ENCODE measurements around the gene UNC79.

UNC79 gene

GRCh38 chr14:93548102-93548843 lies 117.5 kb downstream of the UNC79 start:
- DNase-seq = peak in 1 of 4 experiments; percentile 11

DNA sequence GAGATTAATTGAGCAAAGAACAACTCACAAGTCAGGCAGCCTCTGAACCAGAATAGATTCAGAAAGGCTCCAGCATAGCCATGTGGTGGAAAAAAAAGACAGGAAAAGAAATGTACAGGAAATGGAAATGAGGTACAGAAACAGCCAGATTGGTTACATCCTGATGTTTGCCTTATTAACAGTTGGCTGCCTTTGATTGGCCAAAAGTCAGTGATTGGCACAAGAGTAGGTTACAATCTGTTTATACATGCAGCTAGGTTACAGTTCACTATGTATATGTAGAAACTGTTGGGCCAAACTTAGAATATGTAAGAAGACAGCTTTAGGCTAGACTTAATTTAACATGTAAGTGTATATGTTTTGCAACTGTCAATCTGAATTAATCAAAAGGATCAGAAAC lies 118.9 kb downstream of the UNC79 start:
- no peak for DNase-seq

GRCh38 chr14:93564918-93565317 lies 134.2 kb downstream of the UNC79 start:
- DNase-seq = no peak

DNA sequence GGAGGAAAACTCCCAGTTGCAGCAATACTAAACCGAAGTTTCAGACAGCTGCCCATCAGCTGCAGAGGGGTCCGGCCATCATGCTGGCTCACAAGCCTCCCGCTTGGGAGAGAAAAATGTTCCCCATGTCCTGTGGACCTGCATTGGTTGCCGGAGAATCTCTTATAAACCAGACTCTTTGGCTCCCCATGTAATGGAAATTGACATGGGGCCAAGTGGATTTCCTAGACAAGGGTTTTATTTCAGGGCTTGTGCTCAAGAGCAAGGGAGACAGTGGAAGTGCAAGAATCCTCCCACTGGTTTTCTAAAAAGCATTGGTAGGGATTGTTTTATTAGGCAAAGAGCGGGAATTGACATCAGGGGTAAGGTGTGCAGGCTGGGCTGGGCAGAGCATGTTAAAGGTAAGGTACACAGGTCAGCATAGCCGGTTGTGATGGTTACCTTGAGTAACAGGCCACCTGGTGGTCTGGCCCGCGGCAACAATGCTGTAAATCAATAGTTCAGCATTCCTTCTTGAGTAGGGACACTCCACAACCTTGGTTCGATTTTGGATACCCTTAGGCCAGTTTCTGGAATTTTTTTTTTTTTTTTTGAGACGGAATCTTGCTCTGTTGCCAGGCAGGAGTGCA lies 135.4 kb downstream of the UNC79 start:
- no peak for DNase-seq

GRCh38 chr14:93571275-93571674 lies 140.5 kb downstream of the UNC79 start:
- DNase-seq = no peak

GRCh38 chr14:93579178-93579577 lies 148.4 kb downstream of the UNC79 start:
- no peak for DNase-seq

DNA sequence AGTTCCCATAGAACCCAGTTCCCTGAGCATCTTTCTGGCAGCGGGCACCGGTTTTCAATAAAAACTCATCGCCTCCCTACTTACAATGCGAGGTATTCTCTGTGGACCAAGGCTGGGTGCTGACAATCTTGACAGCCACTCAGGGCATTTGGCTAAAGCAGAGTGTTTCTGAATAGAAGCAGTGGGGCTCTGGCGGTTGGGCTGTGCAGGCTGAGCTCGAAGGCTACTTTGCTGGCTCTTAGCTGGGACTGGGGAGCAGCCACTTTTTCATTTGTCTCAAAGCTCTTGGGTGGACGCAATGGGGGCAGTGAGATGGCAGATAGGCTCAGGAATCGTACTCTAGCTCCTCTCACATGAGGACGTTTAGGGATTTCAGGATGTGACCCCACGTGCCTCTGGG lies 151.8 kb downstream of the UNC79 start:
- no peak for DNase-seq

DNA sequence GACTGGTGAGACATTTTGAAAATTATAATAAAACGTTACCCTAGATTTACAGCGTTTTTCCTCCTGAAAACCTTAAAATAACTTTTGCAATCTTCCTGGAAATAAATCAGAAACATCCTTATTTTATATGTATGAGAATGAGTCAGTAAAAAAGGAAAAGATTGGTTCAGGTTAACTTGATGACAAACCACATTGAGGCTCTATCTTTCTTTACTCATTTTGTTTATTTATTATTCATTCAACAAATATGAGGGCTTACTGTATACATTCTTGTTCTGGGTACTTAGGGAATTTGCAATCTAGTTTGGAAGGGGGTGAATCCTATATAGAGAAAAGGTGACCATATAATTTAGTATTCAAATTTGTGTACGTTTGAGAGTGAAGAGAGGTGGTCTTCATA lies 156.6 kb downstream of the UNC79 start:
- DNase-seq = no peak

DNA sequence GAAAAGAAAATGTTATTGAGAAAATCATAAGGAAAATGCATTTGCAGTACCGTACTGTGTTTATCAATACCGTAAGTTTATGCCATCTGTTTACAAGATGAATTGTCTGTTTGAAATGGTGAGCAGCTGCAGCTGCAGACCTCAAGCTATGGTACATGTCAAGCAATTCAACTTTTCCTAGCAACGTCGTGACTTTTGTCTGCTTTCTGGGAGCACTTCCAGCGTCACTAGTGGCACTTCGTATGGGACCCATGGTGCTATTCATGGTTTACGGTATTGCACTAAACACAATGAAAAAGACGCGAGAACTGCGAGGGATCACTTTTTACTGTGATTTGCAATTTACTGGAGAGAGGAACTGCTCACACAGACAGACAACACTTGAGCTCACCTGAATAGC lies 160.8 kb downstream of the UNC79 start:
- DNase-seq = no peak

DNA sequence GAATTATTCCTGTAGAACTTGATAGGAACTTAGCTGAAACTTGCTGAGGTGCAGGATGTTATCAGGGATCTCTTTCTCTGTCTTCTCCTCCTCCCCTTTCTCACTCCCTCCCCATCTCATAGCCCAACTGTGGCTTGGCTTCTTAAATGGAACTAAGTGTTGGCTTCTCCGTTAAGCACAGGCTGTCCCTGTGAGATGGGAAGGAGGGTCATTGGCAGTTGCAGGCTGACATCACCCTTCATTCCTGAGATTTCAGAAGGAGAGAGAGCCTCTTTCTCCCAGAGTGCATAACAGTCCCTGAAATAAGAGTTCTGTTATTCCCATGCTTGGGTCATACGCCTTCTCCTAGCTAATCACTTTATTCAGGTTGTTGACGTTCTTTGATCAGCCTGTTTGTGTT lies 162.0 kb downstream of the UNC79 start:
- no peak for DNase-seq

- DNase-seq = no peak
Observed at GRCh38 chr14:93606091-93606490, 175.4 kb downstream of the UNC79 start.

DNA sequence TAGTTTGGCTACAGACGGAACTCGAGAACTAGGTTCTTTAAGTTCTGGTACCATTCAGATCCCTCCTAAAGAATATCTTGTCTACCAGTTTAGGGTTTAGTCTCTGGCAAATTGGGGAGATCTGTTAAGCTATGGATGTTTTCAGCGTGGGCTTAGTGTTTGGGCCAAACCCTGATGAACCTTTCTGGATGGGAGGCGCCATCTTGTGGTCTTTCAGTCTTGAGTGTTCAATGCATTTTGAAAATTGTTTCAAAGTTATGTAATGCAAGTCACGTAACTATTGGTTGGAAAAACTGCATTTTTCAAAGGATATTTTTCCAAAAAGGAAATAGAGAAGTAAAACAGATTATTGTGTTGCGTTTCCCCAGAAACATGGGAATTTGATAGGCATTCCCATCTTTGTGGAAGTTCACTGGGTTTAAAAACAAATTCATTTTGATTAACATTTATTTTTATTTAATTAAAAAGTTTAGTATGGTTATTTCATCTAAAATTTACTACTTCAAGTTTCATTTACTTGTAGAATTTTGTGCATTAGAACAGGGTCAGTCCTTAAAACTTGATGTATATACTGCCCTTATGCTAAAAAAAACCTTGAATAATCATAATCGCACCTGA lies 188.5 kb downstream of the UNC79 start:
- DNase-seq = peak; percentile 61 to 78 (median 64)

DNA sequence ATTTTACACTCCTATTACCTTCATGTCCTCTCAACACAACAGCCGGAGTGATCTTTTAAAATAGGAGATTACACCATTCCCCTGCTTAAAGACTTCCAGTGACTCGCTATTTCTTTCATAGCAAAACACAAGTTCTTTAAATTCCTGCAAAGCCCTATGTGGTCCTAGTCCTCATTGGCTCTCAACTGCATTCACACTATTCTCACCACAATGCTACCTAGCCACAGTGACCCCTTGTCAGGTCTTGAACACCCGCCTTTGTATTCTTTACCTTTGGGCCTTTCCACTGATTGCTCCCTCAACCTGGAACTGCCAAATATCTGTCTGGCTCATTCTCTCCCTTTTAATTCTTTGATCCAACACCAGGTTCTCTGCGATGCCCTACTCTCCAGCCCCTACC lies 197.3 kb downstream of the UNC79 start:
- DNase-seq = no peak

- DNase-seq = no peak
Observed at GRCh38 chr14:93629643-93630042, 198.9 kb downstream of the UNC79 start.

DNA sequence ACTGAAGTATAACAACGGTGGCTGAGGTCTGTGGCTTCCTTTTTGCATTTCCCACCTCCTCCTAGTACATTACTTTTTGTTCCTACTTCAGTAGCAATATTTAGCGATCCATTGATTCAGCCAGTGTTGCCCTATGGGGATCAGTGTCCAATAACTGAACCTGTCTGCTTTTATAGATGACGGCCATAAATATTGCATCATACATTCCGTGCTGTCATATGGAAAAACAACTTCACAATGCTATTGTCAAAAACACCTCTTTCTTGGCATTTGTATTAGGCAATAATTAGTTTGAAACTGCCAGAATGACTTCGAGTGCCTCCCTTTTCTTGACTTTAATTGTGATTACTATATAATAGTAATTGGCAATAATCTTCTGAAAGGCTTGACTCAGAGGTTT lies 208.1 kb downstream of the UNC79 start:
- DNase-seq = no peak

- DNase-seq = no peak
Observed at GRCh38 chr14:93643127-93643526, 212.4 kb downstream of the UNC79 start.

DNA sequence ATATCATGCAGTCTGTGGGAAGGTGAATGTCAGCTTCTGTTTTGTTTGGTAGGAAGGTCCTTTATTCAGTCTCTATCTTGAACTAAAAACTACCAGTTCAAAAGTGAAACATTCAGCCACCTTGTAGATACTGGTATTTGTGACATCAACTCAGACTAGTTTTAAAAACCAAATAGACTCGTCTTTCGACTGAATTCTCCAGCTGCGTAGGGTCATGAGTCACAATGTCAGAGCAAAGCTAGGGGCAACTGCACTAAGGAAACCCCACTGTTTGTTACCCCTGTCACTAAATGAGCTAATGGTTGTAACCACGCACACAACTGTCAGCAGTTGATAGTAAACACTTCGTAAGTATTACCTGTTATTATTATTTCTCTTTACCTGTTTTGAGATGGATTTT lies 212.9 kb downstream of the UNC79 start:
- no peak for DNase-seq

GRCh38 chr14:93645200-93645599 lies 214.5 kb downstream of the UNC79 start:
- DNase-seq = no peak

GRCh38 chr14:93648440-93649168 lies 217.9 kb downstream of the UNC79 start:
- peak; percentile 3 to 10 (median 4) for DNase-seq

DNA sequence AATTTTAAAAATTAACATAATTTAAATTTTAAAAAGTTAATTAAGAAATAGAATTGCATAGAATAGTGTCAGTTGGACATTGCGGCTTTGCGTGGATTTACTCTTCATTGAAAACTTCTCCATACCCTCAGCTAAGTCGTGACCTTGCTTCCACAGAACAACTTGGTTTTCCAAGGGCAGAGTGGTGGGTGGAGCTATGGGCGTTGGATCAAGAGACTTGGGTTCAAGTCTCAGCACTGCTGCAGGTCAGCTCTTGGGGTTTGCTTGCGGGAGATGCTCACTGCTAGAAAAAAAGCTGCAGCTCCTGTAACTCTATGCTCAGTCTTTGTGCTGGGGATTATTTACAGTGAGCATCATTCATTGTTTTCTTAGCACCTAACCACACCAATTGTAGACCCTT lies 223.9 kb downstream of the UNC79 start:
- no peak for DNase-seq

GRCh38 chr14:93655078-93655750 lies 224.5 kb downstream of the UNC79 start:
- DNase-seq = peak; percentile 71 to 84 (median 72)

GRCh38 chr14:93657875-93658274 lies 227.1 kb downstream of the UNC79 start:
- DNase-seq = no peak

GRCh38 chr14:93663317-93663716 lies 232.6 kb downstream of the UNC79 start:
- no peak for DNase-seq

All from suppressor macrophage (primary cell).